ENCODE measurements around the gene ACTN4. TPM values are rescaled to one million over a fixed set of nuclear protein-coding genes. Genes with fewer than 3 reads are reported as not detected.

Gene ACTN4
- total RNA-seq, 4 donors from 2014 or later: 191 to 479 (median 365) TPM

- no peaks in the 10 kb centered on the region for H3K27me3 ChIP-seq
- intact Hi-C loops (cut with DNase I): no loop called here
- no peak for TF ChIP-seq POLR2A (IDR thresholded peaks at IDR 0.05)
- TF ChIP-seq CTCF (IDR thresholded peaks at IDR 0.05): no peak
- H3K36me3 ChIP-seq: peaks cover 19 to 21% of the 10 kb centered on the region in 2 donors
- no peak overlapping the region for H3K4me3 ChIP-seq (replicated peaks in 1 of 3)
- 83 to 95% methylated on average over 11 to 12 of the region's 22 CpGs for WGBS, 2 donors
- H3K9me3 ChIP-seq: no peaks in the 10 kb centered on the region
- H3K27ac ChIP-seq: peak overlapping the region; percentile 75 to 83 (median 83)
- DNase-seq: no peak
- peaks cover 64 to 76% of the 10 kb centered on the region in 2 donors for H3K4me1 ChIP-seq
These were observed 53.0 kb downstream of the ACTN4 start for GRCh38 chr19:38700350-38700901.

GRCh38 chr19:38700902-38701454 lies 53.5 kb downstream of the ACTN4 start:
- WGBS, 2 donors: 63 to 67% methylated on average over 11 to 18 of the region's 18 CpGs
- Histone ChIP-seq H3K36me3 (peaks cover 23 to 26% of the 10 kb centered on the region in 2 donors), H3K9me3 (no peaks in the 10 kb centered on the region), H3K27ac (peak overlapping the region; percentile 75 to 83 (median 83)), H3K4me3 (replicated peaks in 1 of 3) (no peak overlapping the region), H3K4me1 (peaks cover 58 to 70% of the 10 kb centered on the region in 2 donors), H3K27me3 (no peaks in the 10 kb centered on the region)
- peak; percentile 51 to 52 for DNase-seq
- intact Hi-C loops (cut with DNase I): no loop called here
- TF ChIP-seq CTCF (IDR thresholded peaks at IDR 0.05) (no peak), POLR2A (IDR thresholded peaks at IDR 0.05) (no peak)

DNA sequence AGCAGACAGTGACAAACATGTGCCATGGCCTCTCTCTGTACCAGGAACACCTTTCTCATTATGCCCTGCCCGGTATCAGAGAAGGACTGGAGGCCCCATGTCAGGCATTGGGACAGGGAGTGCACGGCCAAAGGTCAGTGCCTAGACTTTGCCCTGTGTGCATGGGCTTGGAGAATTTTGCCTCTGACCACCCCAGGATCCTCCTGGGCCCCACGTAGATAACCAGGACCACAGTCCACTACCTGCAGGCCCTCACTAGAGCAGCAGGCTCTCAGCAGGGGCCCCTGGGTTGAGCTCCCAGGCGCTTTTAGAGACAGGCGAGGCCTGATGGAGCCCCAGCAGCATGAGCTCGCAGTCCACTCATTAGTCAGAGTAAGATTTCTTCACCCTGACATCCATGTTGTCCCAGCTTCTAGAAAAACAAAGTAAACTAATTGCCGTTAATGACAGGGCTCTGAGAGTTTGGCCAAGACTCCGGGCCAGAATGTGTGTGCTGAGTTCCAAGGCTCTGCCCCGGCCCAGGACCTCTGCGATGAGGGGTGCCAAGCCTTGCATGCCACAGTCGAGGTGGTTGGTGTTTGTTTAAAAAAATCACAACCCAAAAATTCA lies 54.1 kb downstream of the ACTN4 start:
- peak overlapping the region; percentile 75 to 83 (median 83) for H3K27ac ChIP-seq
- intact Hi-C loops (cut with DNase I): no loop called here
- 23 to 60% methylated on average over 4 to 11 of the region's 11 CpGs for WGBS, 2 donors
- no peak for TF ChIP-seq POLR2A (IDR thresholded peaks at IDR 0.05)
- TF ChIP-seq CTCF (IDR thresholded peaks at IDR 0.05): no peak
- H3K9me3 ChIP-seq: no peaks in the 10 kb centered on the region
- peak; percentile 59 to 72 for DNase-seq
- no peak overlapping the region for H3K4me3 ChIP-seq (replicated peaks in 1 of 3)
- no peaks in the 10 kb centered on the region for H3K27me3 ChIP-seq
- peaks cover 29 to 32% of the 10 kb centered on the region in 2 donors for H3K36me3 ChIP-seq
- H3K4me1 ChIP-seq: peaks cover 52 to 70% of the 10 kb centered on the region in 2 donors

DNA sequence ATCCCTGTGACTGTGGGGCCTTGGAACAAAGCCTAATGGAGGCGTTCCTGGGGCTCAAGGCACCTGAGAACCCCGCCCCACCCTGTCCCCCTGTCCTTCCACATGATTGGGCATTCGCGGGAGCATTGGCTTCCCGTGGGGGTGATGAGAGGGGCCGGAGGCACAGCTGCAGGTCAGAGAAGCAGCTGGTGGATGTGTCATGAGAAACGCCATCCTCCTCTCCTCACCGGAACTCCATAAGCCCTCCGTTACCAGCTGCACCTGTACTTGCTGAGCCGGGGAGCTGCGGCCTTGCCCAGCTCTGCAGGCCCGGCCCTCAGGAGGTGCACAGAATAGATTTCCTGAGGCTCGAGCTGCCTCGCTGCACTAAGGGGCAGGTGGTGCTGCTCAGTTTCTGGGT lies 54.8 kb downstream of the ACTN4 start:
- DNase-seq: peak in 1 of 2 donors; percentile 55
- no peaks in the 10 kb centered on the region for H3K9me3 ChIP-seq
- H3K27me3 ChIP-seq: no peaks in the 10 kb centered on the region
- peaks cover 36% of the 10 kb centered on the region in 2 donors for H3K36me3 ChIP-seq
- peak overlapping the region; percentile 75 to 83 (median 83) for H3K27ac ChIP-seq
- TF ChIP-seq POLR2A (IDR thresholded peaks at IDR 0.05) (no peak), CTCF (IDR thresholded peaks at IDR 0.05) (no peak)
- peaks cover 46 to 69% of the 10 kb centered on the region in 2 donors for H3K4me1 ChIP-seq
- intact Hi-C loops (cut with DNase I): no loop called here
- 61 to 73% methylated on average over 2 to 14 of the region's 14 CpGs for WGBS, 2 donors
- no peak overlapping the region for H3K4me3 ChIP-seq (replicated peaks in 1 of 3)

- no peak overlapping the region for H3K4me3 ChIP-seq (replicated peaks in 1 of 3)
- DNase-seq: no peak
- peak overlapping the region in 1 of 3 donors; percentile 83 for H3K27ac ChIP-seq
- TF ChIP-seq POLR2A (IDR thresholded peaks at IDR 0.05): no peak
- TF ChIP-seq CTCF (IDR thresholded peaks at IDR 0.05): no peak
- peaks cover 41 to 69% of the 10 kb centered on the region in 2 donors for H3K4me1 ChIP-seq
- intact Hi-C loops (cut with DNase I): no loop called here
- WGBS, 2 donors: 94 to 96% methylated on average over 13 to 14 of the region's 14 CpGs
- H3K9me3 ChIP-seq: no peaks in the 10 kb centered on the region
- H3K36me3 ChIP-seq: peaks cover 47% of the 10 kb centered on the region in 2 donors
- H3K27me3 ChIP-seq: no peaks in the 10 kb centered on the region
These were observed 56.1 kb downstream of the ACTN4 start for GRCh38 chr19:38703509-38703908.
